ENCODE results near the gene TOMM70.

The TOMM70 gene

DNA sequence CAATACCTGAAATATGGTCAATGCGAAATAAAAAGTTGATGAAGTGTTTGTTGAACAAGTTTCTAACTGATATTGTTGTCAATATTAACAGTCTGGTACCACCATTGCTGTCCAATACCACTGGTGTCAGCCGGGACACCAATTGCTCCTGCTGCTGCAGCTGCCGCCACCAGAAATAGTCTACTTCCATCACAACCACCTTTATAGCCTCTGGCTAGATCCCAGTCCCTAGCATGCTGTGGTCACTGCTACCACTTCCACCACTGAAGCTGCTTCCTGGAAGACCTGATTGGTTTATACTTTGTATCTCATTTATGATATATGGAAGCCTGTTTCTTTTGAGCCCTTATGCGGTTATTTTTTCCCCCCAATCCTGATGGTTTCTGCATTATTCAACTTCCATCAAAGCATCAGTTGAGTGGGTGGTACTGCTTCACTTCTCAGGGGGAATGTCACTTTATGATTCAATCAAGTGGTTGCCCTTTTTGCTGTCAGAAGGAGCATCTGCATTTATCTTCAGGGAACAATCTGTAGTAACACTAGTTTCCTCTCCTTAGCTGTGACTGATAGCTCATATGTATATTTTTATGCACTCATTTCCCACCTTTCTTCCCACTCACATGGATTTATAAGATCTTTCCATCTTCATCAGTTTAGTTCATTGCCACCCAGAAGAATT, 12.2 kb upstream of the TOMM70 start:
- DNase-seq (ENCODE audit: low spot score), result no peak
- ChIA-PET POLR2A (ENCODE audit: low non-redundant PET) (no interaction called here), CTCF (no interaction called here)
- H3K27ac ChIP-seq, result no peak overlapping the region
- TF ChIP-seq, protein P1, sequence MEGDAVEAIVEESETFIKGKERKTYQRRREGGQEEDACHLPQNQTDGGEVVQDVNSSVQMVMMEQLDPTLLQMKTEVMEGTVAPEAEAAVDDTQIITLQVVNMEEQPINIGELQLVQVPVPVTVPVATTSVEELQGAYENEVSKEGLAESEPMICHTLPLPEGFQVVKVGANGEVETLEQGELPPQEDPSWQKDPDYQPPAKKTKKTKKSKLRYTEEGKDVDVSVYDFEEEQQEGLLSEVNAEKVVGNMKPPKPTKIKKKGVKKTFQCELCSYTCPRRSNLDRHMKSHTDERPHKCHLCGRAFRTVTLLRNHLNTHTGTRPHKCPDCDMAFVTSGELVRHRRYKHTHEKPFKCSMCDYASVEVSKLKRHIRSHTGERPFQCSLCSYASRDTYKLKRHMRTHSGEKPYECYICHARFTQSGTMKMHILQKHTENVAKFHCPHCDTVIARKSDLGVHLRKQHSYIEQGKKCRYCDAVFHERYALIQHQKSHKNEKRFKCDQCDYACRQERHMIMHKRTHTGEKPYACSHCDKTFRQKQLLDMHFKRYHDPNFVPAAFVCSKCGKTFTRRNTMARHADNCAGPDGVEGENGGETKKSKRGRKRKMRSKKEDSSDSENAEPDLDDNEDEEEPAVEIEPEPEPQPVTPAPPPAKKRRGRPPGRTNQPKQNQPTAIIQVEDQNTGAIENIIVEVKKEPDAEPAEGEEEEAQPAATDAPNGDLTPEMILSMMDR (conservative IDR thresholded peaks at IDR 0.05; ENCODE audit: low read depth), result no peak

DNA sequence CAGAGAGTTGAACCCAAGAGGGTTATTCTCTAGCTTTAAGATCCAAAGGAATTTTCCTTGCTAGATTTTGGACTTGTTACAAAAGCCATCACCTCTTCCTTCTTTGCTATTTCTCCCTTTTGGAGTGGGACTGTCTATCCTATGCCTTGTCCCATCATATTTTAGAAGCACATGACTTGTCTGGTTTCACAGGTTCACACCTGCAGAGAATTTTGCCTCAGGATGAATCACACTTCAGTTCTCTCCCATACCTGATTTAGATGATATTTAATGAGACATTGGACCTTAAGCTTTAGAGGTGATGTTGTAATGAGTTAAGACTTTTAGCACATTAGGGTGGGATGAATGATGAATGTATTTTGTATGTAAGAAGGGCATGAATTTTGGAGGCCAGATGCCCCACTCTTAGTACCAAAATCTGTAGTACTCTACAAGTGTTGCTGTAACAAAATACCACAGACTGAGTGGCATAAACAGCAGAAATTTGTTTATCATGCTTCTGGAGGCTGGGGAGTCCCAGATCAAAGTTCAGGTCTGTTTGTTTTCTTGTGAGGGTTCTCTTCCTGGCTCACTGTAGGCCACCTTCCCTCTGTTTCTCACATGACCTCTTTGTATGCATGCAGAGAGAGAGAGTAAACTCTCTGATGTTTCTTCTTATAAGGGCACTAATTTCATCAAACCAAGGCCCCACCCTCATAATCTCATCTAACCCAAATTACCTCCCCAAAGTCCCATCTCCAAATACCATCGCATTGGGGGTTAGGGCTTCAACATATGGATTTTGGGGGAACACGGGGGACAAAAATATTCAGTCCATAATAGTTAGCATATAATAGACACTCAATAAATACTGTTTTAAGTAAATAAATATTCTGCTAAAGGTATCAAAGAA, 10.4 kb upstream of the TOMM70 start:
- TF ChIP-seq, protein P1 (conservative IDR thresholded peaks at IDR 0.05; ENCODE audit: low read depth), result no peak
- H3K27ac ChIP-seq, result no peak overlapping the region
- ChIA-PET CTCF (no interaction called here), POLR2A (ENCODE audit: low non-redundant PET) (no interaction called here)
- no peak for DNase-seq (ENCODE audit: low spot score)

- POLR2A ChIA-PET (ENCODE audit: low non-redundant PET), result no interaction called here
- DNase-seq (ENCODE audit: low spot score), result no peak
These were observed 7.2 kb upstream of the TOMM70 start for GRCh38 chr3:100407977-100408532.

GRCh38 chr3:100407164-100407563, 6.3 kb upstream of the TOMM70 start:
- DNase-seq (ENCODE audit: low spot score), result no peak
- TF ChIP-seq, protein P1 (conservative IDR thresholded peaks at IDR 0.05; ENCODE audit: low read depth), result no peak
- no peak overlapping the region for H3K27ac ChIP-seq
- ChIA-PET CTCF (interaction anchor here (0.6 kb wide), 1 partner anchor 297 kb away, joined by 4 read pairs; no protein-coding TSS in a partner anchor), POLR2A (ENCODE audit: low non-redundant PET) (no interaction called here)

More at GRCh38 chr3:100407977-100408532, 7.2 kb upstream of the TOMM70 start:
- CTCF ChIA-PET, result interaction anchor here (0.5 to 0.7 kb wide), 2 partner anchors 17 to 47 kb away, joined by 3 read pairs; no protein-coding TSS in a partner anchor
- no peak overlapping the region for H3K27ac ChIP-seq
- TF ChIP-seq, protein P1 (conservative IDR thresholded peaks at IDR 0.05; ENCODE audit: low read depth), result no peak

DNA sequence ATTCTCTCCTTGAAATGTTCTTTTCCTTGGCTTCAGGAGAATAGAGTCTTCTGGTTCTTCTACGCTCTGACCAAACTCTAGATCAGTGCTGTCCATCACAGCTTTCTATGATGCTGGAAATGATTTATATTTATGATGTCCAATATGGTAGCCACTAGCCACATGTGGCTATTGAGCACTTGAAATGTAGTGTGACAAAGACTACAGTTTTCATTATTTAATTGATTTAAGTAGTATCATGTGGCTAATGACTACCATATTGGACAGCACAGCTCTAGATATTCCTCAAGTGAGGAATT, 3.3 kb upstream of the TOMM70 start:
- no peak for DNase-seq (ENCODE audit: low spot score)
- ChIA-PET CTCF (interaction anchor here (0.7 kb wide), 1 partner anchor 33 kb away, joined by 3 read pairs; no protein-coding TSS in a partner anchor), POLR2A (ENCODE audit: low non-redundant PET) (interaction anchor here (0.7 kb wide), 1 partner anchor 152 kb away, joined by 9 read pairs; no protein-coding TSS in a partner anchor)
- no peak overlapping the region for H3K27ac ChIP-seq
- TF ChIP-seq, protein P1 (conservative IDR thresholded peaks at IDR 0.05; ENCODE audit: low read depth), result no peak
